NCI-H524 (cell line): ENCODE results near the gene PSME2.

ENCODE experiments used
- DNase-seq, 2 experiments: peaks; one replicate each; lab custom pipeline; 2025; lab: John Stamatoyannopoulos, UW

Gene PSME2

GRCh38 chr14:24179294-24179960, 33.0 kb upstream of the PSME2 start:
- DNase-seq, result peak in 1 of 2 experiments; percentile 74

- peak in 1 of 2 experiments; percentile 65 for DNase-seq
Observed at GRCh38 chr14:24178399-24179178, 32.2 kb upstream of the PSME2 start.

DNA sequence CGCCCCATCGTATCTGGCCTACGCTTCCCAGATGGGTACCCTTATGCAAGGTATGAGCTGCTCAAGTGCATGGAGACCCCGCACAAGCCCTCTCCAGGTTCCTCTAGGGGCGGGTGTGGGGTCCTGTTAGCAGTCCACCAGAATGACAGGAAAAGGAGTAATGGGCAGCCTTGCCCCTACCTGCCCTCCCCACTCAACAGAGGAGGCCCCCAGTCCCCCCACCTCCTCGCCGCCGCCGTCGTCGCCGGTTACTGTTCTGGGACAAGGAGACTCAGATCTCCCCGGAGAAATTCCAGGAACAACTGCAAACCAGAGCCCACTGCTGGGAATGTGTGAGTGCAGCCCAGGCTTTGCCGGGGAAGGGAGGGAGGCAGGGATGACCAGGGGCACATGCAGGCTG, 31.5 kb upstream of the PSME2 start:
- DNase-seq, result no peak

DNA sequence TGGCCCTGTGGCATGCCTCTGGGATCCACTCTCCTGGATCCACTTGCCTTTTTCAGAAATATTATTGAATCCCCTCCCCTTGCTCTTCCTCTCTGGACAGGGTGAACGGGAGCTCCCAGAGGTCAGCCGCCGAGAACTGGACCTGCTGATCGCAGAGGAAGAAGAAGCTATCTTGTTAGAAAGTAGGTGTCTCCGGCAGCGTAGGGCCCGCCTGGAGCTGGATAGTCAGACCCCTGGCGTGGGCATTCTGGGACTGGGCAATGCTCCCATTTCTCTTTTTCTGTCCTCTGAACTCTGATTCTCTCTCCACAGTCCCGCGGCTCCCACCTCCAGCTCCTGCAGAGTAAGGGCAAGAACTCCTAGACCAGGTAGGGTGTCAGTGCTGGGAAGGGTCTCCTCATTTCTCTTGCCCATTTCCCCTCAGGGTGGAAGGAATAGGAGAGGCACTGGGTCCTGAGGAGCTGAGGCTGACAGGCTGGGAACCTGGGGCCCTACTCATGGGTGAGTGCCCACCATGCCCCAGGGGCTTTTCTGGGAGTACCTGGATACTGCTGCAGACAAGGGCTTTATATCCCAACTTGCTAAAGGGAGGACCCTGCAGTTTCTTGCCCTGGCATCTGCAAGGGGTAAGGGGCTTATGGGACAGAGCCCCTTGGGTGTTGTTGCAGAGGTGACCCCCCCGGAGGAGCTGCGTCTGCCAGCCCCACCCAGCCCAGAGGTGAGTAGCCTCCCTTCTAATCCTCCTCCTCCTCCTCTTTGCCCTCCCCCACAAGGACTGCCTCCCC, 30.8 kb upstream of the PSME2 start:
- no peak for DNase-seq

- DNase-seq, result no peak
Observed at GRCh38 chr14:24176599-24176998, 30.2 kb upstream of the PSME2 start.

- DNase-seq, result peak in 1 of 2 experiments; percentile 41
Observed at GRCh38 chr14:24172871-24173281, 26.5 kb upstream of the PSME2 start.

- peak; percentile 70 to 85 for DNase-seq
Observed at GRCh38 chr14:24172261-24172860, 26.0 kb upstream of the PSME2 start.

DNA sequence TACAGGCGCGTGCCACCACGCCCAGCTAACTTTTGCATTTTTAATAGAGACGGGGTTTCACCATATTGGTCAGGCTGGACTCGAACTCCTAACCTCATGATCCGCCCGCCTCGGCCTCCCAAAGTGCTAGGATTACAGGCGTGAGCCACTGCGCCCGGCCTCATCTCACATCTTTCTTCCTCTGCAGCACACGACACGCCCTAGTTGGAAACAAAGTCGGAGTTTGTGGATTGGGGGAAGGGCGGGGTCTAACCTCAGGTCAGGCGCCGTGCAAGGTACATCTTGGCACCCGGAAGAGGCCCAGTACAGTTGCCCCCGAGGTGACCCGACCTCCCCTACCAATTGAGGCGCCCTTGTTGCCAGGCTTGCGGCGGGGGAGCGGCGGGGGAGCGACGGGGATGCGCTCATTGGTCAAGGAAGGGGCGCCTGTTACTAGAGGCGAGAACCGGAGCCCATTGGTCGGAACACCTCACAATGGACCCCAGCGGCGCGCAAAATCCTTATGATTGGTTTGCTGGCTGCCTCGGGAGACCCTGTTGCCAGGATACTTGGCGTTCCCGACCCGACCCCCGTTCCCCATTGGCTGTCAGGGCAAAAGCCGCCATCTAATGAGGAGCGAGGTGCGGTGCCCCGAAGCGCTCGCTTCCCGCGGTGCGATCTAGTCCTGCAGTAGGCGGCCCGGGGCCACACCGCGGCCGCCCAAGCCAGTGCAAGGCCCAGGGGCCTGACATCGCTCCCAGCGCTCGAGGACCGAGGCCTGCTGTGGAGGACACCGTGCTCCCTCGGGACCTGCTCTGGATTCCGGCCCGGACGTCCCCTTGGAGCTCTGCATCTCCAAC, 25.2 kb upstream of the PSME2 start, which contains the start of gene REC8:
TSS of gene REC8 (plus strand) at position 659 of the 839 bp plus-strand sequence. CDS start 473 bp downstream, outside the sequence.
- peak; percentile 100 for DNase-seq

- DNase-seq, result no peak
Observed at GRCh38 chr14:24167469-24168114, 21.2 kb upstream of the PSME2 start.

DNA sequence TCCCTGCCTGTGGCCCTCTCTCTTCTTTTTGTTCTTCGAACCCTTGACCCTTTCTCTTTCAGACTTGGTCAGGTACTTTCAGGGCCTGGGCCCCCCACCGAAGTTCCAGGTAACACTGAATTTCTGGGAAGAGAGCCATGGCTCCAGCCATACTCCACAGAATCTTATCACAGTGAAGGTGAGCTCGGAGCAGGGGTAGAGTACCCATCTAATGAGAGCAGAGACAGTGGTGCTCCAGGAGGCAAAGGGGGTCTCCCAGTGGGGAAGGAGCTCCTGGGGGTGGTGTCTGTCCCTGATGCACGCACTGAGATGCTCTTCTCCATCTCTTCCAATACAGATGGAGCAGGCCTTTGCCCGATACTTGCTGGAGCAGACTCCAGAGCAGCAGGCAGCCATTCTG, 19.4 kb upstream of the PSME2 start:
- DNase-seq, result no peak

DNA sequence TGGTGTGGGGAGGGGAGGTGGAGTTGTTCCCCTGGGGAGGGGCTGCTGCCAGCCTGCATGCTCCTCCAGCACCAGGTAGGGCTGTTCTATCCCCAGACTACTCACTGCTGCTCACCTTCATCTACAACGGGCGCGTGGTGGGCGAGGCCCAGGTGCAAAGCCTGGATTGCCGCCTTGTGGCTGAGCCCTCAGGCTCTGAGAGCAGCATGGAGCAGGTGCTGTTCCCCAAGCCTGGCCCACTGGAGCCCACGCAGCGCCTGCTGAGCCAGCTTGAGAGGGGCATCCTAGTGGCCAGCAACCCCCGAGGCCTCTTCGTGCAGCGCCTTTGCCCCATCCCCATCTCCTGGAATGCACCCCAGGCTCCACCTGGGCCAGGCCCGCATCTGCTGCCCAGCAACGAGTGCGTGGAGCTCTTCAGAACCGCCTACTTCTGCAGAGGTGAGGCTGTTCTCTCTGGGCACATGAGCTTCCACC, 18.1 kb upstream of the PSME2 start:
- DNase-seq, result no peak

- DNase-seq, result no peak
Observed at GRCh38 chr14:24162093-24162492, 15.7 kb upstream of the PSME2 start.

DNA sequence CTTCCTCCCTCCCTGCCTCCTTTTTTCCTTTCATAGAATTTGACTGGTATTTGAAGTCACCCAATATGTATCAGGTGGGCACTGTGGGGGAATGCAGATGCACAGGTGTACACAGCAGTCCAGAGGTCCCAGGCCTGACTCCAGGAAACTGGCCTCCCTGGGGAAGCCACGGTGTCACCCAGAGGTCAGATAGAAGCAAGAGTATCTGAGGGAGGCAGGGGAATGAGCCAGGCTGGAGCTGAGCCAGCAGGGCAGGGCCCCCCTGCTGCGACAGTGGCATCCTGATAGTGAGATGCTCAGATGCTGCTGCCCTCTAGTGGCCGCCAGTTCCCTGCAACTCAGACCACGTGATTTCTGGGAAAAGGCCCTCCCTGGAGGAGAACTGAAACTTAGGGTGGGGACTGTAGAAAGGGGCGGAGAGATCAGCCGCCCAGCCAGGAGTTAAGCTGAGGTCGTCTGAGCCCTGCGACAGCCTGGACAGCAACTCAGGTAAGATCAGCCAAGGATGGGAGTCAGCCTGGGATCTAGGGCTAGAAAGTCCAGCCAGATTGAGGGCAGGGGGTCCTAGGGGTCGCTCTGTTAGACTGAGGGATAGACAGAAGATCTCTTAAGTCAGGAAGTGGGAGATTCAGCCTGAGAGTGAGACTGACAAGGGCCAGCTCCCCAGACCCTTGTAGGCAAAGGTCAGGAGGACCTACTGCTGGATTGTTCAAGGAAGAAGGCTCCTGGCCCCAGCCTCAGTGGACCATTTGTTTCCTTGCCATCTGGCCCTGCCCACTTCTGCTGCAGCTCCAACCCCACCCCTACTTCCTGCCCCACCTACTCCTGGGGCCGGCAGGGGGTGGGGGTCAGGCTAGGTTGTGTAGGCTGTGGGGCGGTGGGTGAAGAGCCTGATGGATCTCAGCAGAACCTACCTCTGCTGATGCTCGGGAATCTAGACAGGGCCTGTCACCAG, 14.7 kb upstream of the PSME2 start, which contains the start of gene IRF9:
TSS of gene IRF9 (plus strand) at position 416 of the 955 bp plus-strand sequence. CDS start 880 bp downstream, outside the sequence.
- DNase-seq, result peak; percentile 96 to 99

- no peak for DNase-seq
Observed at GRCh38 chr14:24160499-24160849, 14.1 kb upstream of the PSME2 start.

- DNase-seq, result no peak
Observed at GRCh38 chr14:24159777-24160498, 13.5 kb upstream of the PSME2 start.

GRCh38 chr14:24157331-24157730, 10.9 kb upstream of the PSME2 start:
- no peak for DNase-seq

GRCh38 chr14:24156840-24157239, 10.4 kb upstream of the PSME2 start:
- no peak for DNase-seq

DNA sequence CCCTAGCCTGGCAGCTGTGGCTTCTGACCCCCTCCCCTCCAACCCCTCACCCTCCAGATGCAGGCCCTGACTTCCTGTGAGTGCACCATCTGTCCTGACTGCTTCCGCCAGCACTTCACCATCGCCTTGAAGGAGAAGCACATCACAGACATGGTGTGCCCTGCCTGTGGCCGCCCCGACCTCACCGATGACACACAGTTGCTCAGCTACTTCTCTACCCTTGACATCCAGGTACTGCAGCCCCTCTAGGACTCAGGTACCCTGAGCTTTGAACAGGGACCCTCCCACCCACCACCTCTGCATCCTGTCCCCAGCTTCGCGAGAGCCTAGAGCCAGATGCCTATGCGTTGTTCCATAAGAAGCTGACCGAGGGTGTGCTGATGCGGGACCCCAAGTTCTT, 8.7 kb upstream of the PSME2 start:
- DNase-seq, result peak; percentile 48 to 79
